HG03025 (cell line): ENCODE measurements around the gene MALL.
"Not testable (repeated sequence)": the region's sequence is repeated elsewhere in the genome, so short reads cannot be mapped to it uniquely, and the experiment has no call there.

ENCODE experiments used
- ATAC-seq: cut with Tn5 transposase; IDR thresholded peaks from one replicate; pipeline ENCODE4 v1.9.1; 2021; ENCODE audit warnings: mild to moderate bottlenecking, moderate library complexity; ENCODE audit not compliant: unreplicated experiment, low FRiP score

The MALL gene

GRCh38 chr2:110054521-110055407 is 60.9 kb downstream of the MALL start:
- ATAC-seq = not testable (repeated sequence)

DNA sequence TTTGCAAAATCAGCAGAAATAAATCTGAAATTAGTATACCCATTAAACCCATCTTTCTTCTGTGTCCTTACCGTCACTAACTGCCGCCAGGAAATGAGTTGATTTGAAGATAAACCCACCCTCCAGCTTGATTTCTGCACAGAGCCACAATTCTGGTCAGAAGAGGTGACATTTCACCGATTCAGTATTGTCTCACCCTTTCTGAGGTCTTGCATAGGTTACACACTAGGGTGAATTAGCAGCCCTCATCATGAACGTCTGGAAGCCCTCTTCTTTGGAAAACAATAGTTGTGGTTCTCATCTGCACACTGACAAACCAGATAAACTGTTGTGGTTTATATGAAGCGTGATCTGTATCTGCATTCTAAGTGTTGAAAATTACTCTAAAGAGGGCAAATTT is 61.9 kb downstream of the MALL start:
- not testable (repeated sequence) for ATAC-seq

DNA sequence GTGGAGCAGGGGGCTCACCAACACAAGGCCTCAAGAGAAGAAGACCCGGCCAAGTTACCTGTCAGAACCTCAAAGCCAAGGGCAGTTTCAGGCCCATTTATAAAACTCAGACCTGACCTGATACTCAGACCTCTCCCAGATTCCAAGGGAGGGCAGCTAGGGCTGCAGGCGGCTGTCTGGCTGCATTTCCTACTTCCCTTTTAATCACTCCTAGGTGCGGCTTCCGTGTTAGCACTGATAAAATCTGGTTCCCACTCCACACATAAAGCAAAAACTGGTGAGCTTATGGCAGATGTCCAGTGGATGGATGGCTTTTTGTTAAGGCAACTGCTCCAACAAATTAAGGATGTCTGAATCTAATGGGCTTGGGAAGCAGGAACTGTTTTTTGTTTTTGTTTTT is 63.5 kb downstream of the MALL start:
- ATAC-seq = not testable (repeated sequence)

GRCh38 chr2:110050222-110050621 is 65.4 kb downstream of the MALL start:
- ATAC-seq = not testable (repeated sequence)

GRCh38 chr2:110049769-110050168 is 65.9 kb downstream of the MALL start:
- ATAC-seq = not testable (repeated sequence)

GRCh38 chr2:110048255-110049197 is 67.1 kb downstream of the MALL start:
- ATAC-seq = not testable (repeated sequence)

- not testable (repeated sequence) for ATAC-seq
Measured at GRCh38 chr2:110047225-110047624, 68.4 kb downstream of the MALL start.

- not testable (repeated sequence) for ATAC-seq
Measured at GRCh38 chr2:110041941-110042660, 73.5 kb downstream of the MALL start.

DNA sequence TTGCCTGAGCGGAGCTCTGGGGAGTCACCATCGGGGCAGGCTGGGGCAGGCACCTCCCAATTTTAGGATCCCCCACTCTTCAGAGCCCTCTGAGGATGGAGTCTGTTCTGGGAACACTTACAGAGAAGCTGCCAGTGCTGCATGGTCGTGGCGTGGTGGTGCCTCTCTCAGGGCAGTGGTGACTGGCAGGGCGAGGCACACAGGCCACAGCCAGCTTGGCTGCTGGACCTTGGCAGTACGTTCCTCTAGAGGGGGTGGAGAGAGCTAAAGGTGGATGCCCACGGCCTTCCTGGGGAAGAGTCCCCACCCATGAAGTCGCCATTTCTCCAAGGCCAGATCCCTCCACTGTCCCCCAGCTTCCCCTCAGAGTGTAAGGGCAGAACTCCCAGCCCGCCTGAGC is 78.3 kb downstream of the MALL start:
- ATAC-seq = not testable (repeated sequence)

GRCh38 chr2:110035384-110035783 is 80.2 kb downstream of the MALL start:
- not testable (repeated sequence) for ATAC-seq

DNA sequence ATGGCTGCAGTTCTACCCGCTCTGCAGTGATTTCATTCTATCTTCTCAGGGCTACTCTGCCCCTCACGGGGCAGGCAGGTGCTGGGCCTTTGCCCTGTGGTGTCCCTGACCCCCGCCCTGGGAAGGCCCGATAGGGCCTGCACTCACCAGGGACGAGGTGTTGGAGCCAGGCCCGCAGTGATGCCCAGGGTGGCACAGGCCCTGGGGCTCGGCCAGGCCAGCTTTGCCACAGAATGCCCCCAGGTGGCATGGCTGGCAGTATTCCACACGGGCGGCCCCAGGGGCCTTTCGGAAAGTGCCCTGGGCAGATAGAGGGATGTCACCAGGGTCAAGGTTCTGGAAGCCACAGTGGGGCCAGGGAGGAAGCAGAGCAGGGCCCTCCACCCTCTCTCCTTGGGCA is 80.7 kb downstream of the MALL start:
- ATAC-seq = not testable (repeated sequence)
